ENCODE data around the gene DNAJB13. TPM values are rescaled to one million over a fixed set of nuclear protein-coding genes. Genes with fewer than 3 reads are reported as not detected.
A peak's percentile ranks its signal among the peaks of the same experiment; 100 is the strongest.

The DNAJB13 gene
- total and polyA plus RNA-seq, 3 experiments from 2014 or later: 0.31 to 0.44 TPM; not detected in 1

DNA sequence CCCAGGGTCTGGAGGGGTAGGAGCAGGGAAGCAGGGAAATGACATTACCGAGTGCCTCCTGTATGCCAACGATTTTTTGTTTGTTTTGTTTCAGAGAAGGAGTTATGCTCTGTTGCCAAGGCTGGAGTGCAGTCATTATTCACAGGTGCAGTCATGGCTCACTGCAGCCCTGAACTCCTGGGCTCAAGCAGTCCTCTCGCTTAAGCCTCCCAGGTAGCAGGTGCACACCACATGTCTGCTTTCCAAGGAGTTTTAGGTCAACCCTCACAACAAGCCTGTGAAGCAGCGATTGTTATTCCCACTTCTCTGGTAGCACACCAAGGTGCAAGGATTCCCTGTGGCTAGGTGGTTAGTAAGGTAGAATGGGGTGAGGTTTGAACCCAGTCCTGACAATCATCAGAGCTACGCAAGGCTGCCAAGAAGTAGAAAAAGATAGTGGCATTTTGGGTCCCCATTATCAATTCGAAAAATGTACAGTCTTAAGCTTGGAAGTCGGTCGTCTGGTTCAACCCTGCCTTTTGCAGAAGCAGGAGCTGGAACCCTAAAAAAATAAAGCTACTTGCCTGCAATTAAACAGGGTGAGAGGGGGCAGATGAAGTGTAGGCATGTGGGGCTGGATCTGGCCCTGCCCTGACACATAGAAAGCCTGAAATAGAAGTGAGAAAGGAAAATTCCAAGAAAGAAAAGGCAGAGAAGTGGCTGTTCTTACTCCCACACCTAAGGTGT lies 48.9 kb downstream of the DNAJB13 start:
- Mint-ChIP-seq H3K27me3 (no peaks in the 10 kb centered on the region), H3K27ac (peak overlapping the region in 4 of 8 donors; percentile 17 to 46 (median 38)), H3K4me1 (peaks cover 52 to 78% (median 70%) of the 10 kb centered on the region in 3 donors), H3K4me3 (no peak overlapping the region), H3K36me3 (peaks cover 0 to 31% (median 12%) of the 10 kb centered on the region in 3 donors), H3K9me3 (no peaks in the 10 kb centered on the region)
- CTCF ChIA-PET: interaction anchor here (2.5 to 2.8 kb wide), 2 partner anchors 19 to 36 kb away, joined by 9 to 14 read pairs; no protein-coding TSS in a partner anchor
- Histone ChIP-seq H3K9me3 (ENCODE audit: low read length) (no peaks in the 10 kb centered on the region), H3K4me3 (ENCODE audit: low read length) (no peak overlapping the region), H3K36me3 (ENCODE audit: insufficient read depth, low read length) (no peaks in the 10 kb centered on the region), H3K27ac (ENCODE audit: low read depth, low read length) (no peak overlapping the region), H3K27me3 (ENCODE audit: insufficient read depth, low read length, poor library complexity, severe bottlenecking) (no peaks in the 10 kb centered on the region), H3K4me1 (ENCODE audit: insufficient read depth, low read length) (peaks cover 47% of the 10 kb centered on the region)
- POLR2A ChIA-PET: interaction anchor here (0.9 kb wide), 1 partner anchor 20 kb away, joined by 3 read pairs; no protein-coding TSS in a partner anchor
- no peak for DNase-seq

DNA sequence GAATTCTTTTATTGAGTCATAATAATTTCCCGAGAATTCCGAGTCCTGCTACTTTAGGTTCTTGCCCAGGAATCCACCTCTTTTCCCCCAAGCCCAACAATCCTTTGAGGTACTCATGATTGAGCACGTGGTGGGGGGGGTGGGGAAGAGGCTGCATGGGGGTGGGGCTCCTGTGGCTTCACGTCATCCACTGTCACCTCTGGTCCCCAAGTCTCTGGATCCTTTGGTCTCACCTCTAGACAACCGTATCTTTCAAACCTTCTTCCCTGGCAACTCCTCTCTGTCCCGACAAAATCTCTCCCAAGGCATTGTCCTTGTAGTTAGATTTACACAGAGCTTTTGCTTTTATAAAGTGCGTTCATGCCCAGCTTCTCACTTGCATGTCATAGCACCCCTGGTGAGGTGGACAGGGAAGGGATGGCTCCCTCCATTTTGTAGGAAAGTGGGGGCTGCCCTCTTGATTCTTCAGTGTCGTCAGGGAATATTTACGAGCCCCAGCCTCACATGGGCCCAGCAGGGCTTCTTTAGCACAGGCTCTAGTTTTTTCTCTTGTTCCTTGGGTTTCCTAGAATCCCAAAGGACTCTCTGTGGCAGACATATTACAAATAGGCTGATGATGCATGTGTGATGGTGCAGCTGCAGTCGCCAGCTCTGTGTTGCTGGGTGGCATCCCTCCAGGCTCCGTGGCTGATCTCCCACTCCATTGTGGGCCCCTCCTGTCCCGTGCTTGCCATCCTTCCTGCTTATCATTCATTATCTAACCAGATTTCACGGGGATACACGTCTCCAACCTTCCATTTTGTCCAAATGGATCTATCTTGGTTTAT lies 49.7 kb downstream of the DNAJB13 start:
- peaks cover 48% of the 10 kb centered on the region for H3K4me1 ChIP-seq (ENCODE audit: insufficient read depth, low read length)
- Mint-ChIP-seq H3K27me3 (no peaks in the 10 kb centered on the region), H3K9me3 (no peaks in the 10 kb centered on the region), H3K27ac (peak overlapping the region in 3 of 8 donors; percentile 12 to 35 (median 15)), H3K36me3 (peaks cover 0 to 31% (median 14%) of the 10 kb centered on the region in 3 donors), H3K4me3 (no peak overlapping the region), H3K4me1 (peaks cover 52 to 78% (median 70%) of the 10 kb centered on the region in 3 donors)
- no peak overlapping the region for H3K27ac ChIP-seq (ENCODE audit: low read depth, low read length)
- H3K9me3 ChIP-seq (ENCODE audit: low read length): no peaks in the 10 kb centered on the region
- POLR2A ChIA-PET: interaction anchor here (0.9 kb wide), 1 partner anchor 21 kb away, joined by 3 read pairs; no protein-coding TSS in a partner anchor
- CTCF ChIA-PET: no interaction called here
- no peaks in the 10 kb centered on the region for H3K27me3 ChIP-seq (ENCODE audit: insufficient read depth, low read length, poor library complexity, severe bottlenecking)
- no peak for DNase-seq
- H3K4me3 ChIP-seq (ENCODE audit: low read length): no peak overlapping the region
- no peaks in the 10 kb centered on the region for H3K36me3 ChIP-seq (ENCODE audit: insufficient read depth, low read length)

DNA sequence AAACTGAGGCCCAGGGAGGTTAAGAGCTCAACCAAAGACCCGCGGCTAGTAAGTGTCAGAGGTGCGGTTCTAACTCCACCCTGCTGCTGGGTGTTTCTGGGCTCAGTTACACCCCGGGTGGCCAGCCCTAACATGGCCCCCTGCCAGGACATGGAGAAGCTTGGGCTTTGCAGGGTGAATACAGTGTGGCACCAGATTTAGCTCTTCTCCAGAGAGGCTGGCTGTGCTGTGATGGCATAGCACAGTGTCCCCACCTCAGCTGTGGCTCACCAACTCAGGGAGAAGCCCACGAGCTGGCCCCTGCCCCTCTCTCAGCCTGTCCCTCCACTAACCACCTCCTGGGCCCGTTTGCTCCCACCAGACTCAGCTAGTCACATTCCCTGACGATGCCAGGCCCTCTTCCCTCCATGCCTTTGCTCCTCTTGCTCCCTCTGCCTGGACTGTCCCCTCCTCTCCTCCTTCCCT lies 51.0 kb downstream of the DNAJB13 start:
- Mint-ChIP-seq H3K4me3 (no peak overlapping the region), H3K36me3 (peaks cover 0 to 31% (median 14%) of the 10 kb centered on the region in 3 donors), H3K27ac (peak overlapping the region in 5 of 8 donors; percentile 28 to 94 (median 42)), H3K9me3 (no peaks in the 10 kb centered on the region), H3K27me3 (no peaks in the 10 kb centered on the region), H3K4me1 (peaks cover 50 to 78% (median 70%) of the 10 kb centered on the region in 3 donors)
- Histone ChIP-seq H3K9me3 (ENCODE audit: low read length) (no peaks in the 10 kb centered on the region), H3K27ac (ENCODE audit: low read depth, low read length) (no peak overlapping the region), H3K36me3 (ENCODE audit: insufficient read depth, low read length) (no peaks in the 10 kb centered on the region), H3K4me1 (ENCODE audit: insufficient read depth, low read length) (peaks cover 48% of the 10 kb centered on the region), H3K27me3 (ENCODE audit: insufficient read depth, low read length, poor library complexity, severe bottlenecking) (no peaks in the 10 kb centered on the region), H3K4me3 (ENCODE audit: low read length) (no peak overlapping the region)
- ChIA-PET CTCF (interaction anchor here (1.2 kb wide), 1 partner anchor 32 kb away, joined by 3 read pairs; no protein-coding TSS in a partner anchor), POLR2A (interaction anchor here (1.3 kb wide), 1 partner anchor 19 kb away, joined by 4 read pairs; the partner anchor contains the start of gene UCP2)
- no peak for DNase-seq

DNA sequence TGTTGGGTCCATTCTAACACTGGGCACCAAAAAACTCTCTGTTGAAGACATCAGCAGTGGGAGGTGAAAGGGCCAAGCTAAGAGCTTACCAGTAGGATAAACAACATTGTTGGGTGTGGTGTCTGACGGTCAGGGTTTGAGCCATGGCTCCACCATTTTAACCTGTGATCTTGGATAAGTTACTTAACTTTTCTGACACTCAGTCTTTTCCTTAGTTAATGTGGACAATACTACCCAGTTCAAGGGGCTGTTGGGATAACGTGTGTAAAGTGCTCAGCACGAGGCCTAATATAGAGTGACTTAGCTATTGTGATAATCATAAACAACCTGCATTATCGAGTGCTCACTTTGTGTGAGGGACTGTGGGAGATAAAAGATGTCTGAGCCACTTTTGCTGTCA lies 52.0 kb downstream of the DNAJB13 start:
- no peak for DNase-seq
- Mint-ChIP-seq H3K9me3 (no peaks in the 10 kb centered on the region), H3K4me1 (peaks cover 50 to 76% (median 69%) of the 10 kb centered on the region in 3 donors), H3K27ac (peak overlapping the region in 4 of 8 donors; percentile 20 to 72 (median 25)), H3K27me3 (no peaks in the 10 kb centered on the region), H3K4me3 (peak overlapping the region in 1 of 7 donors; percentile 48), H3K36me3 (peaks cover 0 to 31% (median 14%) of the 10 kb centered on the region in 3 donors)
- H3K4me1 ChIP-seq (ENCODE audit: insufficient read depth, low read length): peaks cover 49% of the 10 kb centered on the region
- ChIA-PET CTCF (no interaction called here), POLR2A (interaction anchor here (1.3 kb wide), 1 partner anchor 20 kb away, joined by 4 read pairs; the partner anchor contains the start of gene UCP2)
- H3K36me3 ChIP-seq (ENCODE audit: insufficient read depth, low read length): no peaks in the 10 kb centered on the region
- no peaks in the 10 kb centered on the region for H3K9me3 ChIP-seq (ENCODE audit: low read length)
- no peak overlapping the region for H3K27ac ChIP-seq (ENCODE audit: low read depth, low read length)
- H3K27me3 ChIP-seq (ENCODE audit: insufficient read depth, low read length, poor library complexity, severe bottlenecking): no peaks in the 10 kb centered on the region
- no peak overlapping the region for H3K4me3 ChIP-seq (ENCODE audit: low read length)

DNA sequence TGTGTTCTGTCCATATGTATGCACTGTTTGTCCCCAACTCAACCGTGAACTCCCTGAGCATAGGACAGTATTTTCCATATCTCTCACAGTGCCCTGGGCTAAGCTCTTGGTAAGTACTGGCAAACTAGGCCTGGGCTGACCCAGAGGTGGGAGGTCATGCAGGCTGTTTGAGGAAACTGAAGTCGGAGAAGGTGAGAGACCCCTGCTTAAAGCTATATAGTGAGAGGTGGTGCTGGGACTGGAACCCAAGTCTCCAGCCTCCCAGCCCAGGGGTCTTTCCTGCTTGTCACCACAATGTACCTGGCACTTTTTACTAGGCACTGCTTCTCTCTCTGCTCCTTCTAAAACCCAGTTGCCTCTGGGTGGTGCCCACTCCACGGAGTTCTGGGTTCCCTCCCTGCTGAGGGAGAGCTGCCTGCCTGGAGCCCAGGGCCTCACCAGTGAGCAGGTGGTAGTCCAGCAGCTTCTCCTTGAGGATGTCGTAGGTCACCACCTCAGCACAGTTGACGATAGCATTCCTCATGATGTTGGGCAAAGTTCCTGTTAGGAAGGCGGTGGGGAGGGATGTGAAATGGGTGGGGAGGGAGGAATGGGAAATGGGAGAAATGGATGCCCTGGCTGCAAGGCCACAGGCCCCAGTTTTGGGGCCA lies 53.3 kb downstream of the DNAJB13 start:
- no peaks in the 10 kb centered on the region for H3K9me3 Mint-ChIP-seq
- peaks cover 0 to 31% (median 14%) of the 10 kb centered on the region in 3 donors for H3K36me3 Mint-ChIP-seq
- Histone ChIP-seq H3K4me3 (ENCODE audit: low read length) (peak overlapping the region; percentile 39), H3K27ac (ENCODE audit: low read depth, low read length) (peak overlapping the region; percentile 52), H3K9me3 (ENCODE audit: low read length) (no peaks in the 10 kb centered on the region), H3K27me3 (ENCODE audit: insufficient read depth, low read length, poor library complexity, severe bottlenecking) (no peaks in the 10 kb centered on the region), H3K4me1 (ENCODE audit: insufficient read depth, low read length) (peaks cover 62% of the 10 kb centered on the region), H3K36me3 (ENCODE audit: insufficient read depth, low read length) (no peaks in the 10 kb centered on the region)
- no peaks in the 10 kb centered on the region for H3K27me3 Mint-ChIP-seq
- ChIA-PET POLR2A (interaction anchor here (0.5 to 3.1 kb wide), 8 partner anchors 15 to 166 kb away, joined by 3 to 23 read pairs (median 8); partner anchors contain the start of gene UCP2), CTCF (interaction anchor here (1.0 to 2.0 kb wide), 7 partner anchors 12 to 40 kb away, joined by 3 to 29 read pairs (median 6); partner anchors contain the start of gene UCP2)
- H3K27ac Mint-ChIP-seq: peak overlapping the region; percentile 77 to 99 (median 92)
- H3K4me3 Mint-ChIP-seq: peak overlapping the region in 3 of 7 donors; percentile 10 to 70 (median 39)
- H3K4me1 Mint-ChIP-seq: peaks cover 61 to 81% (median 74%) of the 10 kb centered on the region in 3 donors
- no peak for DNase-seq

DNA sequence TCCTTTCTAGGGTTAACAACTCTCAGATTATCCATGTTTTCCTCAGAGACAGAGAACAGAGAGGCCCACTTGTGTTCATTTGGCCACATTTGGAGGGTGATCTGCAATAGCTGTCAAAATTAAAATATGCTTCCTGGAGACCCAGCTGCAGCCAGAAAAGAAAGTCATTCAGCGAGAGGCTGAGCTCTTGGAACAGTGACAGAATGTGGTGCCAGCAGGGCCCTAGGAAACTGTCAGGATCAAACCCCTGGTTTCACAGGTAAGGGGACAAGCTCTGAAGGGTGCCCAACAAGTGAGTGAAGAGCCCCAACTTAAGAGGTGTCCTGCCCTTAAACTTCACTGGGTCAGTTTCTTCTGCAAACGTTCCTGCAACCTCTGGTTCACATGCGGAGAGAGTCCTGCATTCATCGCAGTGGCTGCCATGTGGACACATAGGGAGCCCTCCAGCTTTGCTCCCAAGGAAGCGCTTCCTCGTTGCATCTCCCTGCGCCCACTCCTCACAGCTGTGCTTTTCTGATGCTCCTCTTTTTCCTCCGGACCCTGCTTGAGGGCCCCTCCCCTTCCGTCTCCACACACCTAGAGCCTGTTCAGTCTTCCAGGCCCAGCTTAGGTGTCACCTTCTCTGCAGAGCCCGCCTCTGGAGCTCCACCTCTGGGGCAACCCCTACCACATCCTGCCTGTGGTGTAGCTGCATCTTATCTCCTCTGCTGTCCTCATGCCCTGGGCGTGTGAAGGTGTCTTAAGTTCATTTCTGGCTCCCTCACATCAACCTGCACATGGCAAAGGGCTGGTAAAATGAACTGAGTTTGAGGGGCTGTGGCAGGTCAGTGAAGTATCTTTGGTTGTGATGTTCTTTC lies 54.2 kb downstream of the DNAJB13 start:
- ChIA-PET POLR2A (interaction anchor here (0.9 to 3.1 kb wide), 10 partner anchors 10 to 124 kb away, joined by 3 to 23 read pairs (median 8); partner anchors contain the start of gene UCP2), CTCF (interaction anchor here (0.7 to 2.0 kb wide), 18 partner anchors 9 to 47 kb away, joined by 3 to 29 read pairs (median 4); partner anchors contain the start of gene UCP2)
- no peaks in the 10 kb centered on the region for H3K9me3 Mint-ChIP-seq
- Histone ChIP-seq H3K27ac (ENCODE audit: low read depth, low read length) (peak overlapping the region; percentile 52), H3K36me3 (ENCODE audit: insufficient read depth, low read length) (no peaks in the 10 kb centered on the region), H3K4me3 (ENCODE audit: low read length) (peak overlapping the region; percentile 39), H3K27me3 (ENCODE audit: insufficient read depth, low read length, poor library complexity, severe bottlenecking) (no peaks in the 10 kb centered on the region), H3K9me3 (ENCODE audit: low read length) (no peaks in the 10 kb centered on the region), H3K4me1 (ENCODE audit: insufficient read depth, low read length) (peaks cover 68% of the 10 kb centered on the region)
- peak overlapping the region; percentile 83 to 99 (median 92) for H3K27ac Mint-ChIP-seq
- DNase-seq: peak; percentile 75 to 93 (median 87)
- peaks cover 0 to 31% (median 16%) of the 10 kb centered on the region in 3 donors for H3K36me3 Mint-ChIP-seq
- H3K4me1 Mint-ChIP-seq: peaks cover 64 to 81% (median 73%) of the 10 kb centered on the region in 3 donors
- H3K4me3 Mint-ChIP-seq: peak overlapping the region; percentile 53 to 88 (median 75)
- peaks cover 0 to under 1% of the 10 kb centered on the region in 2 donors for H3K27me3 Mint-ChIP-seq

All from CD8-positive, alpha-beta memory T cell (primary cell).